Ovary (tissue), 3 donors: ENCODE measurements around the gene SLC35A4.

Experiments used
- CTCF ChIP-seq, 3 donors: fragments of 450-650 bp in 2 of 3; fragments of 200-600 bp in 1 of 3; IDR thresholded peaks; one replicate each; pipeline versions ENCODE4 v1.5.1 to v1.8.0; 2016 to 2022; ENCODE audit warnings: antibody characterized with exemption in 3 of 3, mild to moderate bottlenecking in 1 of 3
- EP300 ChIP-seq: sonication (generic); formaldehyde crosslinking; IDR thresholded peaks from one replicate; pipeline ENCODE4 v1.6.1; 2017; ENCODE audit warnings: antibody characterized with exemption
- POLR2A ChIP-seq: fragments of 450-650 bp; IDR thresholded peaks from one replicate; pipeline ENCODE4 v1.6.1; 2017; ENCODE audit warnings: antibody characterized with exemption, mild to moderate bottlenecking, moderate library complexity
- donor health status: DM: no; HTN: no; CAD: no.

- TF ChIP-seq CTCF (IDR thresholded peaks at IDR 0.05) (no peak), POLR2A (no peak), EP300 (no peak)
Observed at GRCh38 chr5:140596321-140596741, 31.7 kb downstream of the SLC35A4 start.
